ENCODE results near the gene NCEH1. TPM values are rescaled to one million over a fixed set of nuclear protein-coding genes. Genes with fewer than 3 reads are reported as not detected.

Gene NCEH1
- total and polyA plus RNA-seq, 9 of the 15 experiments (the other 6 are each of a cell fraction or from before 2014, with no cell fraction given) = 1.3 to 5.0 (median 2.8) TPM

- TF ChIP-seq E2F8 (IDR thresholded peaks at IDR 0.05; ENCODE audit: low read depth, partially characterized antibody) (no peak), HNRNPK (IDR thresholded peaks at IDR 0.05; ENCODE audit: low read depth, low read length, poor library complexity, severe bottlenecking) (no peak), MXI1 (IDR thresholded peaks at IDR 0.05; ENCODE audit: low read depth, low read length) (no peak), AFF1 (IDR thresholded peaks at IDR 0.05; ENCODE audit: low read depth in 1 of 2, partially characterized antibody in 2 of 2) (no peak), E2F4 (CRISPR knock-in tag; IDR thresholded peaks at IDR 0.05; ENCODE audit: low read depth) (no peak), POLR3G (IDR thresholded peaks at IDR 0.05; ENCODE audit: extremely low read depth, insufficient read length, insufficient replicate concordance) (no peak), CREB3 (tag; conservative IDR thresholded peaks at IDR 0.05; ENCODE audit: low read depth) (no peak), BRD4 (IDR thresholded peaks at IDR 0.05) (no peak), NR2C1 (IDR thresholded peaks at IDR 0.05) (no peak), NR2C1 (tag; IDR thresholded peaks at IDR 0.05) (no peak), ZNF277 (CRISPR knock-in tag; IDR thresholded peaks at IDR 0.05; ENCODE audit: borderline replicate concordance) (no peak), ZNF707 (CRISPR knock-in tag; conservative IDR thresholded peaks at IDR 0.05) (no peak), CBX5 (IDR thresholded peaks at IDR 0.05; ENCODE audit: borderline replicate concordance, low read depth) (no peak)
Measured at GRCh38 chr3:172651936-172652625, 58.8 kb downstream of the NCEH1 start (continued).
